Skeletal muscle cell (primary cell): ENCODE results near the gene ASB13.

Experiments
- DNase-seq: peaks from one replicate; pipeline ENCODE4 v3.0.0-alpha.2; 2010; ENCODE audit warnings: low read depth
- H3K4me3 ChIP-seq: 2 replicates; pipeline ENCODE4 v1.5.1; 2011; ENCODE audit warnings: low read depth, mild to moderate bottlenecking, control low read depth, low read length, moderate library complexity

The ASB13 gene

GRCh38 chr10:5614155-5614721 is 52.2 kb downstream of the ASB13 start:
- no peak for DNase-seq
- H3K4me3 ChIP-seq: no peak overlapping the region

DNA sequence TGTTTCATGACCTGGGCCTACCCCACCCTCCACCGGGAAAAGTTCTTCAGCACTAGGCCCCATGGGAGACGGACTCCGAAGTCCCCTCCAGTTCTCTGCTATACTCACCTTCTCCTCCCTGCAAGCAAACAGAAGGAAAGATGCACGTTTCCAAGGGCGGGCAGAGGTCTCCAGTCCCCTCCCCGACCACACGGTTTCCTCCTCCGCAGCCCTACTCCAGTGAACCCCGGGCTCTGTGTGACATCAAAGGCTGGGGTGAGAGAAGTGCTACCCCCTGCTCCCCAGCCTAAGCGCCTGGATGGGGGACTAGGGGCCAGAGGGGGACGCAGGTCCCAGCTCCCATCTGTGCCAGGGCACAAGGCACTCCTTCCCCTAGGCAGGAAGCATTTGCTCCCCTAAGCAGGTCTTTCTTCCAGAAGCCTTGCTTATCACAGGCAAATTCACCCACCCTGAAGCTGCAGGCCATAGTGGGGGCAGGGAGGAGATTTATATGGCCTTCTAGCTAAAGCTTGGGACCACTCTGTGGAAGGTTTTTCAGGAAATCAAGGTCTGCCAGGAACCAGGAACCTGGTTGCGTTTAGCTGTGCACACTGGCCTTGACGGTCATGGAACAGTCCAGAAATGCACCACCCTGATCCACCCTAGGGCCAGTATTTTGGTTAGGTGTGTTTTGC is 52.8 kb downstream of the ASB13 start:
- no peak for DNase-seq
- H3K4me3 ChIP-seq: no peak overlapping the region

- no peak for DNase-seq
Measured at GRCh38 chr10:5611899-5612680, 54.3 kb downstream of the ASB13 start.

DNA sequence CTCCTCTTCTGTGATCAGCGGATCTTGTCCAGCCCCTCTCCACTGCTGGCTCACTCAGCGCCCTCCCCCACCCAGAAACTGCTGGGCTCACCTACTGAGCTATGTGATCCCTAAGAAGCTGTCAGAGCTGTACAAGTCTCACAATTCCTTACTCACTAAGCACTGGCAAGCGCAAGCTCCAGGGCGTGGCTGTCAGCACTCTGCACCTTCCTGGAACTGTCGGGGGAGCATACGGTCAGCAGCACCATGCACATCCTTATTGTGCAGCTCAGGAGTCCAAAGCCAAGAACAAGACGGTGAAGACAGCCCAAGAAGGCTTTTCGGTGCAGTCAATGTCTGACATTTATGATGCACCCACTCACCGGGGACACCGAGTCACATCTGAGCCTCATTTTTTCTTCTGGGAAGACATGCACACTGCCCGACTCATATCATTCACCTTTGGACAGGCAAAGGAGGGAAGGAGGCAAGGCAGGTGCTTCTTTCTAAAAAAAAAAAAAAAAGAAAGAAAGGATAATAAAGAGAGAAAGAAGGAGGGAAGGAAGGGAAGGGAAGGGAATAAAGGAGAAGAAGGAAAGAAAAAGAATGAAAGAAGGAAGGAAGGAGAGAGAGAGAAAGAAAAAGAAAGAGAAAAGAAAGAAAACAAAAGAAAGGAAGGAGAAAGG is 56.3 kb downstream of the ASB13 start:
- no peak for DNase-seq
- H3K4me3 ChIP-seq: no peak overlapping the region

More at GRCh38 chr10:5611899-5612680, 54.3 kb downstream of the ASB13 start:
- no peak overlapping the region for H3K4me3 ChIP-seq

- no peak for DNase-seq
- no peak overlapping the region for H3K4me3 ChIP-seq
Measured at GRCh38 chr10:5608608-5609220, 57.7 kb downstream of the ASB13 start.

GRCh38 chr10:5607594-5607993 is 58.8 kb downstream of the ASB13 start:
- no peak for DNase-seq
- H3K4me3 ChIP-seq: no peak overlapping the region

DNA sequence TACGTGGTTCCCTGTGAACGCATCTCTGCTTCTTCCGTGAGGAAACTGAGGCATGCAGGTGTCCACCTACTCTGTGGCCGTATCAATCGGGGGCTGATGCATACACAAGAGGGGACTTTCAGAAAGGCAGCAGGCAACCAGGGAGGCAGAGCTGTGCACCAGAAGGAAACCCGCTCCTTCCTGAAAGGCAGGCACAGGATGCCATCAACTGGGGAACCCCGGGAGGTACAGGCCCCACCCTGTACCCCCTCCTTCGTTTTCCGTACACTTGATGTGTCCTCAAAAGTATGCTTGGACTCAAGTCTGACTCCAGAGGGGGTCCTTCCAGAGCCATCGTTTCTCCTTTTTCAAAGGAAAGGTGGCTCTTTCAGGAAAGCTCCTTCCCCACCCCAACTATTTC is 59.5 kb downstream of the ASB13 start:
- DNase-seq: no peak

DNA sequence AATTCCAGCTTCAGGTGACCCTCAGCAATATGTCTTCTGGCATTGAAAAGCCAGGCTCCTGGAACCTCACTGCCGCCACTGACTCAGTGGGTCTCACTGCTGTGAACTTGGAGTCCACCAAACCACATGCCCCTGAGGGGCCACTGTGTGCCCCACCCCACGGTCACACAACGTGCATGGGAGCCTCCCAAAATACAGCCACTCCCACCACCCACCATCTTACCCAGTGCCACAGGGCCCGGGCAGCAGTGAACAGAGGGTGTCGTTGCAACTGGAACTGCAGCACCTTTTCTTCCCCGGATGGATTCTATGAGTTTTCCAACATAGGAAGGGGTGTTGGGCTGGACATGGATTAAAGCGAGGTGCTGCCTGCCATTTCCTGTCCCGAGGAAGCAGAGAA is 60.1 kb downstream of the ASB13 start:
- H3K4me3 ChIP-seq: no peak overlapping the region

More for the DNA sequence above, 59.5 kb downstream of the ASB13 start:
- H3K4me3 ChIP-seq: no peak overlapping the region

GRCh38 chr10:5604961-5605360 is 61.4 kb downstream of the ASB13 start:
- DNase-seq: no peak
- H3K4me3 ChIP-seq: no peak overlapping the region

More for the DNA sequence above, 60.1 kb downstream of the ASB13 start:
- DNase-seq: no peak

DNA sequence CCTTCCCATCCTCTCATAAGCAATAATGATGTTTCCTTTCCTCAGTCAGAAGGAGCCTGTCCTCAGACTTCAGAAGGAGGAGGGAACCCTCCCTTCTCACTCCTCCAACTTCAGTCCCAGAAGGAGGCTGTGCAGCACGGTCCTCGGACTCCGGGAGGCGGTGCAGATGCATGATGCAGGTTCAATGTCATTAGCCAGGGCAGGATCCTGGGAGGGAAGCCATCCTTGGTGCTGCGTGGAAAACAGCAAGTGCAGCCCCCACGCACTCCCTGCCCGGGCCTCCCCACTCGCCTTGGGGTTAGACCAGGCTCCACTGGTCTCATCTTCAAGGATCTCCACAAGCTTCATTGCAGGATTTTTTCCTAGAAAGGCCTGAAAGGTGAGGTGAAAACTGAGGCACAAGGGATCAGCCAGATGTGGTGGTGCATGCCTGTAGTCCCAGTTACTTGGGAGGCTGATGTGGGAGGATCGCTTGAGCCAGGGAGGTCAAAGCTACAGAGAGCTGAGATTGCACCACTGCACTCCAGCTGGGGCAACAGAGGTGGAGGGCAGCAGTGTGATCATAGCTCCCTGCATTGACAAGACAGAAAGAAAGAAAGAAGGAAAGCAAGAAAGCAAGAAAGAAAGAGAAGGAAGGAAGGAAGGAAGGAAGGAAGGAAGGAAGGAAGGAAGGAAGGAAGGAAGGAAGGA is 62.0 kb downstream of the ASB13 start:
- no peak for DNase-seq
- no peak overlapping the region for H3K4me3 ChIP-seq

DNA sequence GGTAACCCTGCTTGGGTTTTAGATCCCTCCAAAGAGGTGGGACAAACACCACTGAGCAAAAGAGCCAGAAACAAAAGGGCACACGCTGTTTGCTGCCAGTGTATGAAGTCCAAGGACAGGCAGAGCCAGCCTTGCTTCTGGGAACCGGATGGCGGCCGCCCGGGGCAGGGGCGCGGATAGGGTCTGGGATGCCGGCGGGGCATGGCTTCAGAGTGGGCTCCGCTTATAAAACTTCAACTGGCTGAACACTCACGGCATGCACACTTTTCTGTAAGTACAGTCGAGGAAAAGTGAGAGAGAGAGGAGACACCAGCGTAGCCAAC is 62.6 kb downstream of the ASB13 start:
- H3K4me3 ChIP-seq: no peak overlapping the region
- DNase-seq: no peak

- no peak for DNase-seq
- H3K4me3 ChIP-seq: no peak overlapping the region
Measured at GRCh38 chr10:5603091-5603847, 63.1 kb downstream of the ASB13 start.

- DNase-seq: no peak
- H3K4me3 ChIP-seq: no peak overlapping the region
Measured at GRCh38 chr10:5601826-5602495, 64.4 kb downstream of the ASB13 start.

- no peak overlapping the region for H3K4me3 ChIP-seq
- no peak for DNase-seq
Measured at GRCh38 chr10:5600908-5601307, 65.5 kb downstream of the ASB13 start.

DNA sequence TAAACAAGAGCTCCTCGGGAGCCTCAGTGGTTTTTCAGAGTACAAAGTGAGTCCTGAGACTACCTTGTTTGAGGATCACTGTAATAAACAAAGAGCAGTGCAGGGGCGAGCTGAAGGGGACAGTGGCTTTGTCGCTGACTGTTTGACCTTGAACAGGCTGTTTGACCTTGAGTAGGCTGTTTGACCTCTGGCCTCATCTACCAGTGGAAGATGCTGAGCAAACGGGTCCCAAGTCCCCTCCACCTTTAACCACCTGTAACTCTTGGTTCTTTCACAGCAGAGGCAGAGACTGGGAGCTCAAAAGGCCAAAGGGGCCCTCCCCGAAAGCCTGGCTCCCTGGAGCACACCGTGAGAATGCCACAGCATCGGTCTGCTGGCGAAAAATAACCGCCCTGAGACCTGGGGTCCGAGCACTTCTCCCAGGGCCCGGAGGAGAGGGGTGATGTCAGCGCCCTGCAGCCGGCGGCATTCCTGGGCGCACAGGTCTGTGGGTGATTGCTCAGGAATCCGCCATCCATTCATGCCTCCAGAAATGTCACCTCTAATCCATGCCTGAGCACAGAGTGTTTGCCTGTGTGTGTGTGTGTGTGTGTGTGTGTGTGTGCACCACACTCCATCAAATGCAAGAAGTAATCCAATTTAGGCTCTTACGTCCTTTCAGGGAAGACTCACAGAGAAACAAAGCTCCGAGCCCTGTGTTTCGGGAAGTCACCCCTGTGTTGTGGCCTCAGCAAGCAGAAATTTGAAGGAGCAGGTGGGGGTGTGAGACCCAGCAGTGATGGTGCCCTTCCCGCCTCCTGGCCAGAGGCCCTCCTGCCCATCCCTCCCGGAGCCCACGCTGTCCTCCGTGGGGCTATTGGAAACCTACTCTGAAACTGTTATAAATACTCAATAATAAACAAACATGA is 66.5 kb downstream of the ASB13 start:
- no peak for DNase-seq
- H3K4me3 ChIP-seq: no peak overlapping the region

GRCh38 chr10:5598085-5598690 is 68.2 kb downstream of the ASB13 start:
- no peak overlapping the region for H3K4me3 ChIP-seq
- DNase-seq: no peak
